Measurements from ENCODE around the gene OR52M1.

Gene OR52M1

GRCh38 chr11:4576880-4577279 is 31.9 kb downstream of the OR52M1 start:
- no peak for DNase-seq

DNA sequence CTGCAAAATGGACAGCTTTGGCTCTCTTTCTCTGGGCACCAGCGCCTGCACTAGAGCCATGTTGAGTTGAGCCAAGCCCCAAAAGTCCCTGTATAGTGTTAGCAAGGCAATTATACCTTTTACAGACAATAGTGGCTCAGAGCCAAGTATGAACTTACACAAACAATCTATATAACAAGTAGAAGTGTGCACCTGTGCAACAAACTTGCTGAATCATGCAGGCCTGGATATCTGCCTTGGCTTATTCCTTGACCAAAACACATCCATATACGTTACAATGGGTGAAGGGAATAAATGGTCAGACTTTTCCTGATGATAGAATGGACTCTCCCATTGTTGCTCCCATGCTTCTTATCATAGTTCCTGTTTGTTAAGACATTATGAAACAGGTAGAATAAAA is 32.8 kb downstream of the OR52M1 start:
- DNase-seq = no peak

- no peak for DNase-seq
These were observed 33.6 kb downstream of the OR52M1 start for GRCh38 chr11:4578624-4579023.

DNA sequence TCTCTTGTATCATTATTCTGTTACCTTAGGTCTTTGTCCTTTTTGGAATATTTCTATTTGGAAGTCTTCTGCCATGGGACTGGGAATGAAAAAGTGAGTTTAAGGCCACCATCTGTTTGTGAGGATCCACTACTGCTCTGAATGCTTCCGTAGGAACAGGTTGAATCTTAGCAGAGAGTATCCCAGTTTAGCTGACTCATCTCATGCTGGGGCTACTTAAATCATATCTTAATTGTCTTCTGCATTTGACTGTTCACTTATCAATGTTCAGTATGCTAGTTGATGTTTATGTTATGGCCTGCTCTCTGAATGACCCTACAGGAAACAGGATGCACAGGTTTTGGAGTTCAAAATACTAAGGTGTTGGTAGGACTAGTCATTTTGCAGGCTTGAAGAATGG is 35.1 kb downstream of the OR52M1 start:
- no peak for DNase-seq

GRCh38 chr11:4581443-4581842 is 36.5 kb downstream of the OR52M1 start, which contains the start of gene OR52I2:
OR52I2 (plus strand) TSS chr11:4581743.
- no peak for DNase-seq

DNA sequence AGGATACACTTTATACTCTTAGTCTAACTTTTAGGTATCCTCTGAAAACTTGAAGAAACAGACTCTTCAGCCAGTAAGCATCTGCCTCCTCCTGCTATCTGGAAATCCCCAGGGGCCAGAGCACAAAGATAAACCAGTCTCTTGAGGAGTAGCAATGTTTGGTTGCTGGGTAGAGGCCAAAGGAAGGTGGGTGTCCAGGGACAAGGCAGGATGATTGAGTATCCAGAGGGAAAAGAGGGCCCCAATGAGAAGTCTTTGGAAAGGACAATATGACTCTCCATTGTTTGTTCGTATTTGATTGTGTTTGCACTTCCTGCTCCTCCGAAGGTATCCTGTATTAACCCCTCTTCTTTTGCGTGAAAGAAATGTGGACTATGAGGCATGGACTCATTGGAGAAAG is 44.0 kb downstream of the OR52M1 start:
- no peak for DNase-seq

- DNase-seq = no peak
These were observed 48.7 kb downstream of the OR52M1 start, which contains the start of gene OR52I1 for GRCh38 chr11:4593739-4594138. OR52I1 (plus strand) TSS chr11:4594039; CDS start chr11:4594039, 0 bp downstream.
